GM12892 (cell line): ENCODE data around the gene KDM1B.

Source experiments
- POLR2A ChIP-seq: IDR thresholded peaks from 2 replicates; pipeline ENCODE4 v1.6.1; 2011; ENCODE audit warnings: low read depth, low read length, control low read depth
- POLR2AphosphoS5 ChIP-seq: IDR thresholded peaks from 2 replicates; pipeline ENCODE4 v1.6.1; 2011; ENCODE audit warnings: low read depth, low read length, control low read depth
- TAF1 ChIP-seq: IDR thresholded peaks from 2 replicates; pipeline ENCODE4 v1.6.1; 2011; ENCODE audit warnings: low read depth, mild to moderate bottlenecking, control low read depth, low read length, borderline replicate concordance

DNA sequence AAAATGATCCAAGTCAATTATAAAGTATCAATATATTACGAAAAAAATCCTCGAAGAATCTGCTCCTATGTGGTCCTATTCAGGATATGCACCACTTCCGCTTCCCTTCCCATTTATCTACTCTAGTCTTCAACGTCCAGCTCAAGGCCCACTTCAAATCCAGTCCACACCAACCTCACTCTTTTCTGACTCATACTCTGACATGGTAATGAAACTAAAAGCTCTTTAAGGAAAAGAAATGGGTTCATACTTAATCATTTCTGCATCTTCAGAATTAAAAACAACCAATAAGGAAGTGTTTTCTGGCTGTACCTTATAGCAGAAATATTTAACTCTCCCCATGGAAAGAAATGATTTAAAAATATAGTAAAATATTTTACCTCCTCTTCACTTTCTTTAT is 94.0 kb downstream of the KDM1B start:
- peak; percentile 13; the same call in 1 of the 2 replicates for TF ChIP-seq POLR2AphosphoS5
- TF ChIP-seq POLR2A = no peak
- no peak for TF ChIP-seq TAF1
